ENCODE measurements around the gene SPATA2L.

The SPATA2L gene

GRCh38 chr16:89732142-89732917 is 30.8 kb upstream of the SPATA2L start:
- Histone ChIP-seq H4K20me1 (ENCODE audit: low read depth, low read length) (0 out of 2 replicates have a peak, but pooled peaks cover 2% of the 10 kb centered on the region), H3K27ac (ENCODE audit: low read depth, low read length) (no peak overlapping the region), H3K36me3 (ENCODE audit: low read length) (peaks cover 8% of the 10 kb centered on the region; the same call in 1 of the 2 replicates)

DNA sequence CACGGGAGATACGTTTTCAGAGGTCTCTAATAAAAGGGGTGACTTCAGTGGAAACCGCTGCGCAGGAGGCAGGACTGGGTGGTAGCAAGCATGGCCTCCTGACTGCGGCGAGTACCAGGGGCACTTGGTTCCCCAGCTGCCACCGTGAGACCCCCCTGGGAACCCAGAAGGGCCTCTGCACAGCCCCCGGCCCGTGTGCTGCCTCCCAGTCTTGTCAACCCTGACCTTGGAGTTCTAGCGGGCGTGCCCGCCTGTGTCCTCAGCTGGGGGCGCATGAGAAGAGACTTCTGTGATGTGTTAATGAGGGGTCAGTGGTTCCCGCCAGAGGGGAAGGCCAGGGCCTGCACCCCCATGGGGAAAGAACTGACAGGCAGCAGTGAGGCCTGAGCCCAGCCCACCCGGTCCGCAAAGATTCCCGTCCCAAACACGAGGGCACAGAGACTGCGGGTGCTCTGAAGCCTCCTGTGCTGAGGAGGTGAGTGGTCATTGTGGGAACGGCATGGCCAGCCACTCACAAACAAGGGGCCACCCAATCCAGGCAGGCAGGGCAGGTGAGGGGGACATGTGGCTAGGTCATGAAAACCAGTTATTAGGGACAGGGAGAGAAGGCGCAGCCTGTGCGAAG is 29.2 kb upstream of the SPATA2L start:
- Histone ChIP-seq H3K9ac (ENCODE audit: low read length) (no peak overlapping the region), H4K20me1 (ENCODE audit: low read depth, low read length) (0 out of 2 replicates have a peak, but pooled peaks cover 2% of the 10 kb centered on the region)

More at GRCh38 chr16:89732142-89732917, 30.8 kb upstream of the SPATA2L start:
- no peak for TF ChIP-seq CTCF (IDR thresholded peaks at IDR 0.05; ENCODE audit: insufficient read depth, low read length, poor library complexity, severe bottlenecking)
- Histone ChIP-seq H3K9ac (ENCODE audit: low read length) (no peak overlapping the region), H2AFZ (ENCODE audit: low read depth, low read length, severe bottlenecking) (no peak overlapping the region), H3K79me2 (ENCODE audit: insufficient read depth, low read length) (no peaks in the 10 kb centered on the region), H3K4me3 (ENCODE audit: insufficient read depth, low read length, poor library complexity, severe bottlenecking) (no peak overlapping the region), H3K9me3 (ENCODE audit: insufficient read depth, low read length) (no peaks in the 10 kb centered on the region), H3F3A (ENCODE audit: insufficient read depth) (peaks cover 7% of the 10 kb centered on the region; the same call in 1 of the 2 replicates), H3K27me3 (ENCODE audit: low read length) (no peaks in the 10 kb centered on the region), H3K9me2 (replicated peaks; ENCODE audit: insufficient read depth, low read length) (no peaks in the 10 kb centered on the region), H3K4me2 (ENCODE audit: low read depth, low read length, poor library complexity, severe bottlenecking) (no peak overlapping the region)

DNA sequence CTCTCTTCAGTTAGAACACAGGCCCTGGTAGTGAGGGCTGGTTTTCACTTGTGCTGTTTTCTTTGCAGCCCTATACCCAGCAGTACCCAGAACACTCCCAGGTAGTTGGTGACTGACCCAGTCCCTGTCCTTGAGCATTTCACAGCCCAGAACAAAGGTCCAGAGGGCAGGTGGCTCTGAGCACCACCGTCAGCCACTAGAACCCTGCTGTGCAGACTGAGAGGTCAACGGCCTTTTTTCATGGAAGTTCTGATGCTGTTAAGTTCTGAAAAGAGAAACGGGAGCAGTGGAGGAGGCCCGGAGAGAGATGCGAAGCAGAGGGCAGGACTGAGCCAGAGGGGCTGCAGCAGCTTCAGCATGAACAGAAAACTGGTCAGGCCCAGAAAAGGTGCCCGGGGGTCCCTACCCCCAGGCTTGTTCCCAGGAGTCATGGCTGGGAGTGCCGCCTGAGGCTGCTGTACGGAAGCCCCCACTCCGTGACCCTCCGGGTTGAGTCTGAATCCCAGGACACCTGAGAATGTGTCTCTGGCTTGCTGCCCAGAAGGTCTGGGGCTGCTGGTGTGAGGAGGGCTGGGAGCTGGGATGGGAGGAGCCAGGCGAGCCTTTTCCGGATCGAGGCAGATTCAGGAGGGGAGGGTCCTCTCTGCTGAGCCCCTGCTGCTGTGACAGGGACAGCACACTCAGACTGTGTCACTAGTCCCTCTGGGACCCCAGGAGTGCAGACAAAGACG is 28.5 kb upstream of the SPATA2L start:
- H3K36me3 ChIP-seq (ENCODE audit: low read length): no peaks in the 10 kb centered on the region
- no peaks in the 10 kb centered on the region for H3K79me2 ChIP-seq (ENCODE audit: insufficient read depth, low read length)
- no peaks in the 10 kb centered on the region for H4K20me1 ChIP-seq (ENCODE audit: low read depth, low read length)
- no peak overlapping the region for H3K4me3 ChIP-seq (ENCODE audit: insufficient read depth, low read length, poor library complexity, severe bottlenecking)
- H3K27me3 ChIP-seq (ENCODE audit: low read length): no peaks in the 10 kb centered on the region
- H3K9me3 ChIP-seq (ENCODE audit: insufficient read depth, low read length): no peaks in the 10 kb centered on the region
- H3K4me2 ChIP-seq (ENCODE audit: low read depth, low read length, poor library complexity, severe bottlenecking): no peak overlapping the region
- no peak overlapping the region for H2AFZ ChIP-seq (ENCODE audit: low read depth, low read length, severe bottlenecking)
- H3K9ac ChIP-seq (ENCODE audit: low read length): no peak overlapping the region
- TF ChIP-seq EZH2phosphoT487 (conservative IDR thresholded peaks at IDR 0.05; ENCODE audit: low read length) (no peak), CTCF (IDR thresholded peaks at IDR 0.05; ENCODE audit: insufficient read depth, low read length, poor library complexity, severe bottlenecking) (no peak)
- H3F3A ChIP-seq (ENCODE audit: insufficient read depth): peaks cover 7% of the 10 kb centered on the region; the same call in 1 of the 2 replicates
- no peaks in the 10 kb centered on the region for H3K9me2 ChIP-seq (replicated peaks; ENCODE audit: insufficient read depth, low read length)
- no peak overlapping the region for H3K27ac ChIP-seq (ENCODE audit: low read depth, low read length)

More for the DNA sequence above, 29.2 kb upstream of the SPATA2L start:
- no peaks in the 10 kb centered on the region for H3K9me3 ChIP-seq (ENCODE audit: insufficient read depth, low read length)
- H3K9me2 ChIP-seq (replicated peaks; ENCODE audit: insufficient read depth, low read length): no peaks in the 10 kb centered on the region
- H3K4me2 ChIP-seq (ENCODE audit: low read depth, low read length, poor library complexity, severe bottlenecking): no peak overlapping the region
- no peaks in the 10 kb centered on the region for H3K79me2 ChIP-seq (ENCODE audit: insufficient read depth, low read length)
- H3F3A ChIP-seq (ENCODE audit: insufficient read depth): peaks cover 7% of the 10 kb centered on the region; the same call in 1 of the 2 replicates
- no peak overlapping the region for H2AFZ ChIP-seq (ENCODE audit: low read depth, low read length, severe bottlenecking)
- H3K36me3 ChIP-seq (ENCODE audit: low read length): no peaks in the 10 kb centered on the region
- no peaks in the 10 kb centered on the region for H3K27me3 ChIP-seq (ENCODE audit: low read length)
- no peak for TF ChIP-seq CTCF (IDR thresholded peaks at IDR 0.05; ENCODE audit: insufficient read depth, low read length, poor library complexity, severe bottlenecking)
- TF ChIP-seq EZH2phosphoT487 (conservative IDR thresholded peaks at IDR 0.05; ENCODE audit: low read length): no peak
- H3K27ac ChIP-seq (ENCODE audit: low read depth, low read length): no peak overlapping the region
- no peak overlapping the region for H3K4me3 ChIP-seq (ENCODE audit: insufficient read depth, low read length, poor library complexity, severe bottlenecking)
